Cardiac muscle cell (in vitro differentiated cells and primary cell): Measurements from ENCODE around the gene TNFRSF1A. TPM values are rescaled to one million over a fixed set of nuclear protein-coding genes. Genes with fewer than 3 reads are reported as not detected.

Experiments
- DNase-seq, 2 donors: peaks; one replicate each; pipeline versions ENCODE4 v3.0.0 to v3.0.0-alpha.2; 2010 to 2017; ENCODE audit warnings: low read depth in 1 of 2, low spot score in 1 of 2
- H3K27ac ChIP-seq: fragments of 200-600 bp; sonication (generic); 2 replicates; pipeline ENCODE4 v1.5.1; 2016
- H3K27me3 ChIP-seq: fragments of 200-600 bp; sonication (generic); 2 replicates; pipeline ENCODE4 v1.6.0; 2016; ENCODE audit warnings: control low read depth
- H3K36me3 ChIP-seq: fragments of 200-600 bp; sonication (generic); 2 replicates; pipeline ENCODE4 v1.5.1; 2016; ENCODE audit warnings: control low read depth
- H3K4me1 ChIP-seq: fragments of 200-600 bp; sonication (generic); 2 replicates; pipeline ENCODE4 v1.8.1; 2017; ENCODE audit warnings: low read depth, mild to moderate bottlenecking, mixed run types
- H3K4me3 ChIP-seq: fragments of 200-600 bp; sonication (generic); 2 replicates; pipeline ENCODE4 v1.5.1; 2016; ENCODE audit warnings: mild to moderate bottlenecking
- H3K9me3 ChIP-seq: fragments of 200-600 bp; sonication (generic); 2 replicates; pipeline ENCODE4 v1.5.1; 2017; ENCODE audit warnings: low read depth, mild to moderate bottlenecking, control low read depth
- polyA plus RNA-seq: library from polyadenylated mRNA; unstranded; fragments of >200 nt; fragmentation: Nextera tagmentation; extraction: Ambion mirVana; gene quantifications from 2 replicates; pipeline ENCODE4 v1.2.1, GENCODE V29; 2016
- total RNA-seq: library from RNA; depleted of rRNA; stranded (reverse); fragments of >200 nt; gene quantifications from 2 replicates; pipeline ENCODE4 v1.2.3, GENCODE V29; 2016
- TF ChIP-seq, protein P1 (sequence below): IDR thresholded peaks from 2 replicates; pipeline ENCODE4 v1.5.1; 2012; ENCODE audit warnings: low read depth, mild to moderate bottlenecking, low read length

Gene TNFRSF1A
- total and polyA plus RNA-seq, 2 experiments from 2014 or later, result 33.3 to 42.3 TPM

DNA sequence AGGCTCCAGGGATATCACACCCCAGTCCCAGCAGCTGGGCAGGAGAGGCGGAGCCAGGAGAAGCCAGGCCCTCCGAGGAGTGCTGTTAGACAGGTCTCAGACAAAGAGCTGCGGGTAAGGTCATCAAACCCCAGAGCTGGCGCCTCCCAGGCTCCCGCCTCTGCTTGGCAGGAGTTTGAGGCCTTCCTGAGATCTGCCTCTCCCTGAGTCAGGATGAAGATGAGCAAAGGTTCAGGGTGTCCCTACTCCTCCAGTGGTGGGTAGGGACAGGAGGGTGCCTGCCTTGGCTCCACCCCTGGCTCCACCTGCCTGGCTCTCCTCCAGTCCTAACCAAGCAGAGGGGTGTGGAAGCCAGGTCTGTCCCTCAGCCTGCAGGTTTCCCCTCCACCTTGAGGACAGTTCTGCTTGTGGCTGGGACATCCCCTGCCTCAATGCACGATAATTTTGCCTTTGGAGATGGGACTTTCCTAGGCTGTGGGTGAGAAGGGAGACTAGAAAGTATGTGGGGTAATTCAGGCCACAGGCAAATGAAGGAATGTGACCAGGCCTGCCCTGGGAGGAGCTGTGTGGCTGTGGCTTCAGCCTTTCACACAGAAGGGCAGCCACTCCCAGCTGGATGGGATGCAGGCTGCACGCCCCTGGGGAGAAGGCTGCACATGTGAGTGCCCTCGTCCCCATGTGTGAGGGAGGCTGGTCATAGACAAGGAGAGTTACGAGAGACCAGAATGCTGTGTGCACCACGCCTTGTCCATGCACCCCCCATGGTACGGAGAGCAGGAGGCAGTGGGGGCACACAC, 29.1 kb downstream of the TNFRSF1A start:
- TF ChIP-seq, protein P1, sequence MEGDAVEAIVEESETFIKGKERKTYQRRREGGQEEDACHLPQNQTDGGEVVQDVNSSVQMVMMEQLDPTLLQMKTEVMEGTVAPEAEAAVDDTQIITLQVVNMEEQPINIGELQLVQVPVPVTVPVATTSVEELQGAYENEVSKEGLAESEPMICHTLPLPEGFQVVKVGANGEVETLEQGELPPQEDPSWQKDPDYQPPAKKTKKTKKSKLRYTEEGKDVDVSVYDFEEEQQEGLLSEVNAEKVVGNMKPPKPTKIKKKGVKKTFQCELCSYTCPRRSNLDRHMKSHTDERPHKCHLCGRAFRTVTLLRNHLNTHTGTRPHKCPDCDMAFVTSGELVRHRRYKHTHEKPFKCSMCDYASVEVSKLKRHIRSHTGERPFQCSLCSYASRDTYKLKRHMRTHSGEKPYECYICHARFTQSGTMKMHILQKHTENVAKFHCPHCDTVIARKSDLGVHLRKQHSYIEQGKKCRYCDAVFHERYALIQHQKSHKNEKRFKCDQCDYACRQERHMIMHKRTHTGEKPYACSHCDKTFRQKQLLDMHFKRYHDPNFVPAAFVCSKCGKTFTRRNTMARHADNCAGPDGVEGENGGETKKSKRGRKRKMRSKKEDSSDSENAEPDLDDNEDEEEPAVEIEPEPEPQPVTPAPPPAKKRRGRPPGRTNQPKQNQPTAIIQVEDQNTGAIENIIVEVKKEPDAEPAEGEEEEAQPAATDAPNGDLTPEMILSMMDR, result no peak
- H3K4me1 ChIP-seq, result no peaks in the 10 kb centered on the region
- H3K27ac ChIP-seq, result no peak overlapping the region
- no peak for DNase-seq
- H3K27me3 ChIP-seq, result peaks cover 4% of the 10 kb centered on the region
- no peaks in the 10 kb centered on the region for H3K36me3 ChIP-seq
- no peak overlapping the region for H3K4me3 ChIP-seq
- no peaks in the 10 kb centered on the region for H3K9me3 ChIP-seq

DNA sequence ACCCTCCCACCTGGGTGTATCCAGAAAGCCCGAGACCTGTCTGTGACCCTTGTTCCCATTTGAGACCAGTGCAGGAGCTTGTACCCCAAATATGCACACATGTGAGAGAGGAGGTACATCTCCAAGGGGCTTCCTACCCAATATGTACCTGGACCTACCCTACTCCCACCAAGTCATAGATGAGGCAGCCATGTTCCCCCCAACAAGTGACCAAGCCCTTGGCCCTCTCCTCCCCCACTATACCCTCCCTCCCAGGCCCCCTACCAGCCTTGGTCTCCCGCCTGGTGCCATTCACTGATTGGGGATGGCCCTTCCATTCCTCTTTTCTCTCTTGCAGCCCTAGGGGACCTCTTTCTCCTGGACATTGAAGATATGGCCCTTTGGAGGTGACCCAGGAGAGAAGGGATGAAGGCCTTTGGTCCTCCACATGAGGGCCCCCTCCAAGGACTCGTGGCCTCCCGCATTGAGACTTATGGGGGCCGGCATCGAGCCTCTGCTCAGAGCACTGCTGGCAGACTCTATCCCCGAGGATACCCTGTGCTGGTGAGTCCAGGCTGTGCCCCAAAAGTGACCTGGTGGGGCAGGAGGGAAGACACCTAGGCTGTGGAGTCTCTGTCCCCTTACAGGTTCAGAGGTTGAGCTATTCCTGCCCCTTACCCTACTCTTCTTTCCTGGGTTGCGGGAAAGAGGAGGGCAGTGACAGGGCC, 29.9 kb downstream of the TNFRSF1A start:
- H3K9me3 ChIP-seq, result no peaks in the 10 kb centered on the region
- DNase-seq, result no peak
- H3K4me3 ChIP-seq, result no peak overlapping the region

DNA sequence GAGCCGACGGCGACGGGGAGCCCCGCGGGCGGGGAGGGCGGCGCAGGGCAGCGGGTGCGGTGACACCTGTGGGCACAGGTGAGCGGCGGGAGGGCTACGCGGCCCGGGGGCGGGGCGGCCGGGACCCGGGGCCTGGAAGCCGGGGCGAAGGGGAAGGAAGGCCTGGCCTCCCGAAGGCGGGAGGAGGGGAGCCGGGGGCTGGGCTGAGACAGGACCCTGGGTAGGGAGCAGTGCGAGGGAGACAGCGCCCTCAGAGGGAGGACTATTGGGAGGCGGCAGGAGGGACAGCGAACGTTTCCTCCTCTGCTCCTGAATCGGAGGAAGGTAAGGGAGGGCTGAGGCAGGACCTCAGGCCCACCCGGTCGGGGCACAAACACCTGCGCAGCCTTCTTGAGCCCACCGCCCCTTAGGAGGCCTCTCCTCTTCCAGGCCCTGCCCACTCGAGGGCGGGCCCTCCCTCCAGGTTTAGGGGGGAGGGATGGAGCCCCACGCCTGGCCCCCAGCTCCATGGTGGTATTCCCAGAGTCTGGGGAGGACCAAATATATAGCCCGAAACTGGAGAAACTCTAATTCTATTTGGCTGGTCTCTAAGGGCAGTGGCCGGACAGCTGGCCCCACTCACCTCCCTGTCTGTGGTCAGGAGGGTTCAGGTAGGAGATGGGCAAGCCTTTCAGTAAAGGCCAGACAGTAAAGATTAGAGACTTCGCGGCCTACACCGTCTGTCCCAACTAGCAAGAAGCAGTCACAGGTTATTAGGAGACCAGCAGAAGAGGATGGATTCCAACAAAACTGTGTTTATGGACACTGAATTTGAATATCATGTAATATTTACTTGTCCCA, 30.9 kb downstream of the TNFRSF1A start:
- no peak for DNase-seq
- H3K27ac ChIP-seq, result no peak overlapping the region
- TF ChIP-seq, protein P1, result no peak

More for the DNA sequence above, 29.9 kb downstream of the TNFRSF1A start:
- H3K4me1 ChIP-seq, result no peaks in the 10 kb centered on the region
- H3K27me3 ChIP-seq, result peaks cover 4% of the 10 kb centered on the region
- no peak overlapping the region for H3K27ac ChIP-seq
- TF ChIP-seq, protein P1, result no peak
- H3K36me3 ChIP-seq, result no peaks in the 10 kb centered on the region

DNA sequence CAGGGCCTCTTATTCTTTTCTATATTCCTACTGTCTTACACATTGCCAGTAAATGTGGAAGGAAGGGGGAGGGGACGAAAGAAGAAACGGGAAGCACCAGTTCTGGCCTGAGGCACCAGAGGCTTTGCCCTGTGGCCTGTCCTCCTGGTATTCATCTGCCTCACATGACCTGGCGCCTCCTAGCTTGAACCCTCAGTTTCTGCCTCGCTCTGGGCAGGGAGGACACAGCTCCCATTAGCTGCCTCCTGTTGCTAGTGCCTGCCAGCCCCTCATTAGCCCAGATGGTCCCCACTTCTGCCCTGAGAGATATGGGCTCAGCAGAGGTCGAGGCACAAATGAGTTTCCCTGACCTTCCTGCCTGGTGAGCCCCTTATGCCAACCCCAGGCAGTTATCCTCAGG, 34.3 kb downstream of the TNFRSF1A start:
- Histone ChIP-seq H3K36me3 (no peaks in the 10 kb centered on the region), H3K4me3 (no peak overlapping the region), H3K27ac (no peak overlapping the region), H3K9me3 (no peaks in the 10 kb centered on the region), H3K27me3 (peaks cover 4% of the 10 kb centered on the region), H3K4me1 (no peaks in the 10 kb centered on the region)
- no peak for DNase-seq
- TF ChIP-seq, protein P1, result no peak

More for the DNA sequence above, 30.9 kb downstream of the TNFRSF1A start:
- H3K4me1 ChIP-seq, result no peaks in the 10 kb centered on the region
- H3K36me3 ChIP-seq, result no peaks in the 10 kb centered on the region
- H3K27me3 ChIP-seq, result peaks cover 4% of the 10 kb centered on the region
- no peaks in the 10 kb centered on the region for H3K9me3 ChIP-seq
- peak overlapping the region; percentile 31 for H3K4me3 ChIP-seq

DNA sequence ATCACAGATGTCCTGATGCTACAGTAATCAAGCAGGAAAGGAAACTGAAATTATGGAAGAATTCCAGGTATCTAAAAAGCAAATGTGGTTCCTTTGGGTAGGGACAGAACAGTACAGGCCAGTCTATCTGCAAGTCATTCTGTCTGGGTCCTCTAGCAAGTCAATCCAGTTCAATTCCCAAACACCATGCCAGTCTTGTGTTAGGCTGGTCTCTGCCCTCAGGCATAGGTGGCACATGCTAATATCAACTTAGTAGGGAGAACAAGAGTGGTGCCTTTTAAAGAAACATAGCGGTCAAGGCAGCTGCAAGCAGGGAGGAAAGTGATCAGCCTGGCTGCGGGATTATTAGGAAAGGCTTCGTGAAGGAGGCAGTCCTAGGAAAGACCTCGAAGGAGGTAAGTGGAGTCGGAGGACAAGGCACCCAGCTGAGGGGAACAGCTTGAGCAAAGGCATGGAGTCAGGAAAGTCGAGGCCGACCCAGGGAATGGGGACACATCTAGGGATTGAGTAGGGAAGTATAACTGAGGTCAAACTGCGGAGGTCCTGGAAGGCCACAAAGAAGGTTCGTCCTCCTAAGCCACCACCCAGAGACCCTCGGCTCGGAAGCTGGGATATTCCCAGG, 35.2 kb downstream of the TNFRSF1A start:
- Histone ChIP-seq H3K9me3 (no peaks in the 10 kb centered on the region), H3K36me3 (no peaks in the 10 kb centered on the region), H3K4me3 (no peak overlapping the region), H3K27ac (no peak overlapping the region), H3K4me1 (no peaks in the 10 kb centered on the region), H3K27me3 (peaks cover 4% of the 10 kb centered on the region)
- DNase-seq, result no peak
- TF ChIP-seq, protein P1, result no peak
